Measurements from ENCODE around the gene ABCB8.
"Not testable (repeated sequence)": the region's sequence is repeated elsewhere in the genome, so short reads cannot be mapped to it uniquely, and the experiment has no call there.

The ABCB8 gene

DNA sequence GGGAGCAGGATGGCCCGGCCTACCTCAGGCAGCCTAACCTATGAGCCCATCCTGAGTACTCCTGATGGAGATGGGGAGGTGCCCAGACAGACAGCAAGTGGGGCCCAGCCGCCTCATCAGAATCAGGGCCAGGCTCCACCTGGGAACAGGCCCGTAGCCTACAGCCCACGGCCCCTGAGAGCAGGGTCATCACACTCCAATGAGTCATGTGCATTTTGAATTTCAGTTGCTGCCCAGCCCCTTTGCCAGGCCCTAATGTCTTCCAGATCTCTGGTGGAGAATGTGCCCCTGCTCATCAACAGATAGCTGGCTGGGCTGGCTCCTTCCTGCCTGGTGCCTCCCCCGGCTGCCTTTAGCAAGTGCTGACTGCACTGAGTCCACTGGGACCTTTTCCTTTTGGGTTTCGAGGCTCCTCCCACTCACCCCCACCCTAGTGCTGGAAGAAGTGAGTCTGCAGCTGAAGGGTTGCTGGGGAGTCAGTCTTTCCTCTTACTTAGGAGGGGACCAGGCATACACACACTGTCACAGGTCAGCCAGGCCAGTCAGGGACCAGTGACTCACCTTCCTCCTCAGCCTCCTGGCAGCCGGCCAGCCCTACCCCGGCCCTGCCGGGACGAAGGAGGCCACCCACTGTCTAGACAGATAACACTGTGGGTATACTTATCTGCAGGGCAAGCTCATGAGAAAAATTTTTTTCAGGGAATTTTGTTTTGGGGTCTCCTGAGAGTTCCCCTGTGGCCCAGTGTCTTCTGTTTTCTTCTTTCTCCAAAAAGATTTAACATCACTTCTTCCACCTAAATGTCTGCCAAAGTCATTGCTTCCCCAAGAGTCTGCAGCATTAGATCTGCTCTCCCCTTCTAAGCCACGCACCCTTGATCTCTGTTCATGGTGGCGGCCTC lies 10.9 kb downstream of the ABCB8 start:
- DNase-seq, result no peak

GRCh38 chr7:151039850-151040548 lies 11.7 kb downstream of the ABCB8 start:
- DNase-seq, result no peak

- DNase-seq, result no peak
Observed at GRCh38 chr7:151040616-151041375, 12.5 kb downstream of the ABCB8 start.

DNA sequence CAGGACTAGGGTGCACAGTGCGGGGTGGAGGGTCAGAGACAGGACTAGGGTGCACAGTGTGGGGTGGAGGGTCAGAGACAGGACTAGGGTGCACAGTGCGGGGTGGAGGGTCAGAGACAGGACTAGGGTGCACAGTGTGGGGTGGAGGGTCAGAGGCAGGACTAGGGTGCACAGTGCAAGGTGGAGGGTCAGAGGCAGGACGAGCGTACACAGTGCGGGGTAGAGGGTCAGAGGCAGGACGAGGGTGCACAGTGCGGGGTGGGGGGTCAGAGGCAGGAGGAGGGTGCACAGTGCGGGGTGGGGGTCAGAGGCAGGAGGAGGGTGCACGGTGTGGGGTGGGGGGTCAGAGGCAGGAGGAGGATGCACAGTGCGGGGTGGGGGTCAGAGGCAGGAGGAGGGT lies 15.2 kb downstream of the ABCB8 start:
- DNase-seq, result not testable (repeated sequence)

GRCh38 chr7:151043959-151044358 lies 15.7 kb downstream of the ABCB8 start:
- no peak for DNase-seq

- DNase-seq, result no peak
Observed at GRCh38 chr7:151045262-151045661, 17.0 kb downstream of the ABCB8 start.

DNA sequence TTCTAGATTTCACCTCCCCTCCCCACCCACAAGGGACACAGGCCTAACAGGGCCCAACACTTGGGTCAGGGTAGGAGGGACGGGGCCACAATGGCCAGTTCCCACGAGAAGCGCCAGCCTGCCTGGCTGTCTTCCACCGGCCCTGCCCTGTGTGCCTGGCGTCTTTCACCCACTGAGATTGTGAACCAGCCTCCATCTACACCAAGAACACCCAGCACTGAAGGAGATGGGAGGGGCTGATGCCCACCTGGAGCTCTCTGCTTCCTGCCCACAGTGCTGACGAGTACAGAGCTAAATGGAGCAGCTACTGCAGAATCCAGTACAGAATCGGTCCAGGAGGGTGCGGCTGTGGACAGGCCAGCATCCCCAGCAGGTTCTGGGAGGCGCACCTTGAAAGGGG lies 17.7 kb downstream of the ABCB8 start:
- DNase-seq, result no peak

GRCh38 chr7:151046603-151047573 lies 18.6 kb downstream of the ABCB8 start:
- DNase-seq, result no peak

- no peak for DNase-seq
Observed at GRCh38 chr7:151047976-151048815, 19.9 kb downstream of the ABCB8 start, which contains the start of gene ASIC3. Gene ASIC3 (plus strand): TSS chr7:151048531. CDS start chr7:151048886, 355 bp downstream.

DNA sequence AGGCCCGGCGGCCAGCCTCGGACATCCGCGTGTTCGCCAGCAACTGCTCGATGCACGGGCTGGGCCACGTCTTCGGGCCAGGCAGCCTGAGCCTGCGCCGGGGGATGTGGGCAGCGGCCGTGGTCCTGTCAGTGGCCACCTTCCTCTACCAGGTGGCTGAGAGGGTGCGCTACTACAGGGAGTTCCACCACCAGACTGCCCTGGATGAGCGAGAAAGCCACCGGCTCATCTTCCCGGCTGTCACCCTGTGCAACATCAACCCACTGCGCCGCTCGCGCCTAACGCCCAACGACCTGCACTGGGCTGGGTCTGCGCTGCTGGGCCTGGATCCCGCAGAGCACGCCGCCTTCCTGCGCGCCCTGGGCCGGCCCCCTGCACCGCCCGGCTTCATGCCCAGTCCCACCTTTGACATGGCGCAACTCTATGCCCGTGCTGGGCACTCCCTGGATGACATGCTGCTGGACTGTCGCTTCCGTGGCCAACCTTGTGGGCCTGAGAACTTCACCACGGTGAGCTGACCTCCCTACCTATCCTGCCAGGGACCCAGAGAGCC lies 20.7 kb downstream of the ABCB8 start:
- DNase-seq, result no peak

GRCh38 chr7:151051108-151051507 lies 22.9 kb downstream of the ABCB8 start:
- DNase-seq, result no peak

- DNase-seq, result no peak
Observed at GRCh38 chr7:151053096-151053495, 24.8 kb downstream of the ABCB8 start.

- no peak for DNase-seq
Observed at GRCh38 chr7:151053751-151054150, 25.5 kb downstream of the ABCB8 start.

DNA sequence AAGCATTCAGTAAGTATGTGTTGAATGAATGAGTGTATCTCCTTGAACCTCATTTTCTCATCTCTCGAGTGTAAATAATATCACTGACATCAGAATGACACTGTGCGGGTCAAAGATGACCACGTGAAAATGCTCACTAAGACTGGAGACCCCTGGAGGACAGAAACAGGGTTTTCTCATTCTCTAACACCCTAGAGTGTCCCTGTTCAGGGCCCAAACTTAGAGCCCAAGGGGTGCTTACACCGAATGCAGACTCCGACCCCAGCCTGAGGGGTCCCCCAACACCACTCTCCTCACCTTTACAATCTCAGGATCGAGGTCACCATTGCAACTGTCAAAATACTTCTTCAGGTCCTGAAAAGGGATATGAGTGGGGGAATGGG lies 28.0 kb downstream of the ABCB8 start:
- DNase-seq, result no peak

DNA sequence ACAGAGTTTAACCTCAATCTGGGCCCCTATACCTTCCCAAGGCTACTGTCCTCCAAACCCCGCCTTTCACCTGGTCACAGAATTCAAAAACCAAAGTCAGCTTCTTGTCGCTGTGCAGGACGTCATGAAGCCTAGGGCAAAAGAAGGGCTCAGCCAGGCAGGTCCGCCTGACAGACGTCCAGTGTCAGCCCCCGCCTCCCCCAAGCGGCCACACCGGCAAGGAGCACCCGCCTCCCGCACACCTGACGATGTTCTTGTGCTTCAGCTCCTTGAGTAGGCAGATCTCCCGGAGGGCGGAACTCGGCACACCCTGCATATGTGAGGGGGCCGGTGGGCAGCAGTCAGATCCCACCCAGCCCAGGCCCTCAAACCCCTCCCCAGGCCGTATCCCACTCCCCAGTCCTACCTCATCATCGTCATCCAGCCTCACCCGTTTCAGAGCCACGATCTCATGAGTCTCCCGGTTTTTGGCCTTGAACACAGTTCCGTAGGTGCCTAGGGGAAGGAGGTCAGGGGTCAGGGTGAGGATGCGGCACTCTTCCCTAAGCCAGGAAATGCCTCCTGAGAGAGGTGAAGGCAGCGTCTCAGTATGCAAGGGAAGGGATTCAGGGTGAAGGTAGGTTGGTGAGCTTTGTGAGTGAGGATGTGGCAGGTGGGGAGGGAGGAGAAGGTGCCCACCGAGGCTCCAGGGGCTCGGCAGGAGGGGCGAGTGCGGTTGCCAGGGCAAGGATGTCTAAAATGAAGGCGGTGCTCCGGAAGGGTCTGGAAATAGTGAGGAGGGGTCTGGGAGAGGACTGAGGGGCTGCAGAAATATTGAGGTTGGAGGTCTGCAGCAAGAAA lies 28.6 kb downstream of the ABCB8 start:
- DNase-seq, result peak; percentile 70

DNA sequence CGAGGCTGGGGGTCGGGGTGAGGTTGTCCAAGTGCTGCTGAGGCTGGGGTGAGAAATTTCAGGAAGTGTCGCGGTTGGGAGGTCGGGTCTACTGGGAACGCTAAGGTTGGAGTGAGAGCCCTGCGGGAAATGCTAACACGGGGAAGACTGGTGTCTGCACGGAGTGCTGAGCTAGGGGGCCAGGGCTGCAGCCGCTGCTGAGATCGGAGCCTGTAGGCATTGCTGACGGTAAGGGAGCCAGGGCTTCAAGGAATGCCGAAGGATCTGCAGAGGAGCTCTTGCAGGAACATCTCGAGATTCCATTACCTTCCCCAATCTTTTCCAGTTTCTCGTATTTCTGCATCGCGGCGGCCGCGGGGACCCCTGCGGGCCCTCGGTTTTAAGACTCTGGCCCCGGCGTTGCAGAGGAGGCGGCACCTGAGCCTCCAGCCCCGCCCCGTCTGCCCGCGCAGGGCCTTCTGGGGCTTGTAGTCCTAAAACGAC lies 29.3 kb downstream of the ABCB8 start, which contains the start of gene CDK5:
Gene CDK5 (minus strand): TSS at position 392 of the 483 bp plus-strand sequence. CDS start 49 bp downstream, at position 343.
- DNase-seq, result peak; percentile 69

- DNase-seq, result peak; percentile 98
Observed at GRCh38 chr7:151057989-151058780, 29.9 kb downstream of the ABCB8 start.

DNA sequence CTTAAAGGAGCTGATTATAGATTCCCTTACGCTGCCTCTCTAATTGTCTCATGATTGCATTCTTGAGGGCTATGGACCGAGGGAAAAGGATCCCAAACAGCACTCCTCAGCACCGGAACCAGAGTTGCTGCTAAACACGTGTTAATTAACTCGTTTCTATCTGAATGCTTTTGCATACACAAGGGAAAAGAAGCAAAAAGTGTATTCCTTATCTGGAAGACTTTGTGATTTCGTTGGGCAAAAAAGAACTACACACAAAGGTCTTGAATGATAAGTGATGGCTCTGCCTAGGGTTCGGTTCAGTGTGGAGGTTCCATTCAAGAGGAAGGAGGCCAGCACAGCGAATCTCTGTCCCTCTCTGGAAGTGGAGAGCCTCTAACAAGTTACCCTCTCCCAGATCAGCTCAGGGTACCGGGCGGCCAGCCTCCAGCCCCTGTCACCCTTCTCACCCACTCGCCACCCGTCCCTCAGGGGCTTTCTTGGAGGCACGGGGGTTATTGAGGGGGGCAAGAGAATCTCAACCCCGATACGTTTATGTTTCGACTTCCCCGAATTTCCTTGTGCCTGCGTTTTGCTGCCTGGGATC lies 30.6 kb downstream of the ABCB8 start:
- DNase-seq, result no peak

All from 8988T (cell line).